Cardiac muscle cell (in vitro differentiated cells and primary cell): ENCODE measurements around the gene KRTCAP2. TPM values are rescaled to one million over a fixed set of nuclear protein-coding genes. Genes with fewer than 3 reads are reported as not detected.

ENCODE experiments used
- DNase-seq, 2 donors: peaks; one replicate each; pipeline versions ENCODE4 v3.0.0 to v3.0.0-alpha.2; 2010 to 2017; ENCODE audit warnings: low read depth in 1 of 2, low spot score in 1 of 2
- H3K27ac ChIP-seq: fragments of 200-600 bp; sonication (generic); 2 replicates; pipeline ENCODE4 v1.5.1; 2016
- H3K27me3 ChIP-seq: fragments of 200-600 bp; sonication (generic); 2 replicates; pipeline ENCODE4 v1.6.0; 2016; ENCODE audit warnings: control low read depth
- H3K36me3 ChIP-seq: fragments of 200-600 bp; sonication (generic); 2 replicates; pipeline ENCODE4 v1.5.1; 2016; ENCODE audit warnings: control low read depth
- H3K4me1 ChIP-seq: fragments of 200-600 bp; sonication (generic); 2 replicates; pipeline ENCODE4 v1.8.1; 2017; ENCODE audit warnings: low read depth, mild to moderate bottlenecking, mixed run types
- H3K4me3 ChIP-seq: fragments of 200-600 bp; sonication (generic); 2 replicates; pipeline ENCODE4 v1.5.1; 2016; ENCODE audit warnings: mild to moderate bottlenecking
- H3K9me3 ChIP-seq: fragments of 200-600 bp; sonication (generic); 2 replicates; pipeline ENCODE4 v1.5.1; 2017; ENCODE audit warnings: low read depth, mild to moderate bottlenecking, control low read depth
- polyA plus RNA-seq: library from polyadenylated mRNA; unstranded; fragments of >200 nt; fragmentation: Nextera tagmentation; extraction: Ambion mirVana; gene quantifications from 2 replicates; pipeline ENCODE4 v1.2.1, GENCODE V29; 2016
- total RNA-seq: library from RNA; depleted of rRNA; stranded (reverse); fragments of >200 nt; gene quantifications from 2 replicates; pipeline ENCODE4 v1.2.3, GENCODE V29; 2016
- TF ChIP-seq, protein P1 (sequence below): IDR thresholded peaks from 2 replicates; pipeline ENCODE4 v1.5.1; 2012; ENCODE audit warnings: low read depth, mild to moderate bottlenecking, low read length

Gene KRTCAP2
- total and polyA plus RNA-seq, 2 experiments from 2014 or later: 122 to 428 TPM

GRCh38 chr1:155137154-155137949 lies 35.8 kb downstream of the KRTCAP2 start:
- Histone ChIP-seq H3K9me3 (no peaks in the 10 kb centered on the region), H3K36me3 (peaks cover 18% of the 10 kb centered on the region), H3K4me3 (no peak overlapping the region), H3K27ac (peak overlapping the region; percentile 93), H3K4me1 (peaks cover 13% of the 10 kb centered on the region), H3K27me3 (no peaks in the 10 kb centered on the region)
- TF ChIP-seq, protein P1, sequence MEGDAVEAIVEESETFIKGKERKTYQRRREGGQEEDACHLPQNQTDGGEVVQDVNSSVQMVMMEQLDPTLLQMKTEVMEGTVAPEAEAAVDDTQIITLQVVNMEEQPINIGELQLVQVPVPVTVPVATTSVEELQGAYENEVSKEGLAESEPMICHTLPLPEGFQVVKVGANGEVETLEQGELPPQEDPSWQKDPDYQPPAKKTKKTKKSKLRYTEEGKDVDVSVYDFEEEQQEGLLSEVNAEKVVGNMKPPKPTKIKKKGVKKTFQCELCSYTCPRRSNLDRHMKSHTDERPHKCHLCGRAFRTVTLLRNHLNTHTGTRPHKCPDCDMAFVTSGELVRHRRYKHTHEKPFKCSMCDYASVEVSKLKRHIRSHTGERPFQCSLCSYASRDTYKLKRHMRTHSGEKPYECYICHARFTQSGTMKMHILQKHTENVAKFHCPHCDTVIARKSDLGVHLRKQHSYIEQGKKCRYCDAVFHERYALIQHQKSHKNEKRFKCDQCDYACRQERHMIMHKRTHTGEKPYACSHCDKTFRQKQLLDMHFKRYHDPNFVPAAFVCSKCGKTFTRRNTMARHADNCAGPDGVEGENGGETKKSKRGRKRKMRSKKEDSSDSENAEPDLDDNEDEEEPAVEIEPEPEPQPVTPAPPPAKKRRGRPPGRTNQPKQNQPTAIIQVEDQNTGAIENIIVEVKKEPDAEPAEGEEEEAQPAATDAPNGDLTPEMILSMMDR: no peak
- DNase-seq: no peak

- H3K4me3 ChIP-seq: peak overlapping the region; percentile 47
- DNase-seq: no peak
- peaks cover 24% of the 10 kb centered on the region for H3K36me3 ChIP-seq
- no peaks in the 10 kb centered on the region for H3K9me3 ChIP-seq
- TF ChIP-seq, protein P1: no peak
- no peaks in the 10 kb centered on the region for H3K27me3 ChIP-seq
- H3K27ac ChIP-seq: peak overlapping the region; percentile 93
- H3K4me1 ChIP-seq: peaks cover 13% of the 10 kb centered on the region
Measured at GRCh38 chr1:155136748-155137147, 36.4 kb downstream of the KRTCAP2 start.

DNA sequence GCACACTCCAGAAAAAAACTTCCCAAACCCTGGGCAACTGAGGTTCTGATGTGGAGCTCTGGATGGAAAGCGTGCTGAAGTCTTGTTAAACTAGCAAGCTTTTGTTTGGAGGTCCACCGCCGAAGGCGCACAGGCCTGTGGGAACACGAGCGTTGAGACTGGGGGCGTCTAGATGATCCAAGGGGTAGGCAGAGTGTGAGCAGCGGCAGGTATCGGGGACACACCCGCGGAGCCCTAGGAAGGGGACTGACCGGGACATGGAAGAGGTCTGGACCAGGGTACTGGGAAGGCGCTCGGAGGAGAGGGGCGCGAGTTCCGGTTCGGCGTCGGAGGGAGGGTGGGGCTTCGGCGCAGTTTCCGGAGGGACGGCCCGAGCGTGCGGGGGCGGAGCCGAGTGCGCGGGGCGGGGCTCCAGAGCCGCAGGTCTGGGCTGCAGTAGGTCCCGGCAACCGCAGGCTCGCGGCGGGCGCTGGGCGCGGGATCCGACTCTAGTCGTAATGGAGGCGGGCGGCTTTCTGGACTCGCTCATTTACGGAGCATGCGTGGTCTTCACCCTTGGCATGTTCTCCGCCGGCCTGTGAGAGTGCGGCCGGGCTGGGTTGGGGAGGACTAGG lies 37.6 kb downstream of the KRTCAP2 start, which contains the start of gene SLC50A1:
Gene SLC50A1 (plus strand): TSS at position 438 of the 614 bp plus-strand sequence. CDS start 60 bp downstream, at position 498.
- peaks cover 28% of the 10 kb centered on the region for H3K36me3 ChIP-seq
- H3K27ac ChIP-seq: peak within 1 kb of the TSS; percentile 93
- TF ChIP-seq, protein P1: no peak
- no peaks in the 10 kb centered on the region for H3K27me3 ChIP-seq
- H3K9me3 ChIP-seq: no peaks in the 10 kb centered on the region
- peak; percentile 97 to 98 for DNase-seq
- H3K4me3 ChIP-seq: peak within 1 kb of the TSS; percentile 47
- peaks cover 17% of the 10 kb centered on the region for H3K4me1 ChIP-seq

DNA sequence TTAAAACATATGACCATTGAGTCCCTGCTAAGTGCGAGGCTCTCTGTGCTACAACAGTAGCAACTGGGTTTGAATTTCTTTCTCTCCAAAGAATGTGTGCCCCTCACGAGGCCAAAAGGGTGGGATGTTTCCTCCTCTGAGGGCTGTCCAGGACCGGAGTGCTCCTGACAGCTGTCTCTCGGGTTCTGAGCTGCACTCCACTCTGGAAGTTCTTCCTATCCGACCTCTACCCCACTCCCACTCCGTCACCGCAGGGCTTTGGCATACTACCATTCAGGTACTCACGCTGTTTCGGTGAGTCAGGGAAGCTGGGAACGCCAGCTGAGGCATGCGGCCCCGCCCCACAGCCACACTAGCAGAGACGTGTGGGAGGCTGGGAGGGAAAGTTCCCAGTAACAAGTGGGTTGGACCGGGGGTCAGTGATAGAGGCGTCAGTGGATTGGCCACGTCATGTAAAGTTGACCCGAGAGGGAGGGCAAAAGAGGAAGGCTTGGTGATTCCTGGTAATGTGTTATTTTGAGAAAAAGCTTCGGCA lies 38.2 kb downstream of the KRTCAP2 start:
- peak overlapping the region; percentile 93 for H3K27ac ChIP-seq
- peak; percentile 76 to 97 for DNase-seq

GRCh38 chr1:155134322-155134721 lies 38.8 kb downstream of the KRTCAP2 start:
- H3K4me1 ChIP-seq: peaks cover 20% of the 10 kb centered on the region
- no peaks in the 10 kb centered on the region for H3K27me3 ChIP-seq
- no peak overlapping the region for H3K4me3 ChIP-seq
- DNase-seq: no peak
- H3K27ac ChIP-seq: peak overlapping the region; percentile 93
- TF ChIP-seq, protein P1: no peak
- H3K36me3 ChIP-seq: peaks cover 28% of the 10 kb centered on the region
- H3K9me3 ChIP-seq: no peaks in the 10 kb centered on the region

More for the DNA sequence above, 38.2 kb downstream of the KRTCAP2 start:
- H3K9me3 ChIP-seq: no peaks in the 10 kb centered on the region
- peak overlapping the region; percentile 47 for H3K4me3 ChIP-seq
- TF ChIP-seq, protein P1: no peak
- peaks cover 19% of the 10 kb centered on the region for H3K4me1 ChIP-seq
- no peaks in the 10 kb centered on the region for H3K27me3 ChIP-seq
- peaks cover 28% of the 10 kb centered on the region for H3K36me3 ChIP-seq
